GM12872 (cell line): ENCODE results near the gene CROCC2.

Experiments
- CTCF ChIP-seq: IDR thresholded peaks from 3 replicates; pipeline ENCODE4 v1.5.1; 2011; ENCODE audit warnings: low read depth, mild to moderate bottlenecking, low read length, moderate library complexity; ENCODE audit not compliant: insufficient read depth

CROCC2 gene

GRCh38 chr2:240878341-240878936, 27.7 kb upstream of the CROCC2 start:
- TF ChIP-seq CTCF, result no peak

GRCh38 chr2:240879105-240879504, 27.0 kb upstream of the CROCC2 start:
- TF ChIP-seq CTCF, result no peak

- TF ChIP-seq CTCF, result no peak
These were observed 24.2 kb upstream of the CROCC2 start for GRCh38 chr2:240881913-240882312.

- no peak for TF ChIP-seq CTCF
These were observed 21.9 kb upstream of the CROCC2 start for GRCh38 chr2:240884221-240884620.

GRCh38 chr2:240884745-240885144, 21.4 kb upstream of the CROCC2 start:
- no peak for TF ChIP-seq CTCF

- TF ChIP-seq CTCF, result no peak
These were observed 20.6 kb upstream of the CROCC2 start for GRCh38 chr2:240885566-240885965.

GRCh38 chr2:240886023-240886565, 20.0 kb upstream of the CROCC2 start:
- no peak for TF ChIP-seq CTCF
